ENCODE data around the gene KRT23.

GRCh38 chr17:40936437-40936971 is 942 bp downstream of the KRT23 start:
- TF ChIP-seq YY1 (tag by site-specific recombination; IDR thresholded peaks at IDR 0.05): no peak
- TF ChIP-seq ZNF274 (IDR thresholded peaks at IDR 0.05; ENCODE audit: low read length): no peak
- TF ChIP-seq ZNF274 (tag by site-specific recombination; IDR thresholded peaks at IDR 0.05; ENCODE audit: borderline replicate concordance): no peak
- TF ChIP-seq ZNF549 (tag by site-specific recombination; IDR thresholded peaks at IDR 0.05): no peak
- TF ChIP-seq ZNF416 (tag by site-specific recombination; IDR thresholded peaks at IDR 0.05): no peak
- no peak for TF ChIP-seq CTCF (tag by site-specific recombination; IDR thresholded peaks at IDR 0.05)
- TF ChIP-seq PBX3 (CRISPR knock-in tag; IDR thresholded peaks at IDR 0.05): no peak
- TF ChIP-seq ZBTB11 (tag by site-specific recombination; conservative IDR thresholded peaks at IDR 0.05; ENCODE audit: low read depth): no peak

Measured in HEK293 (cell line).